Measurements from ENCODE around the gene TTC7B. TPM values are rescaled to one million over a fixed set of nuclear protein-coding genes. Genes with fewer than 3 reads are reported as not detected.
A peak's percentile ranks its signal among the peaks of the same experiment; 100 is the strongest.

Gene TTC7B
- total RNA-seq, 1 donor from 2014 or later = 40.4 TPM

DNA sequence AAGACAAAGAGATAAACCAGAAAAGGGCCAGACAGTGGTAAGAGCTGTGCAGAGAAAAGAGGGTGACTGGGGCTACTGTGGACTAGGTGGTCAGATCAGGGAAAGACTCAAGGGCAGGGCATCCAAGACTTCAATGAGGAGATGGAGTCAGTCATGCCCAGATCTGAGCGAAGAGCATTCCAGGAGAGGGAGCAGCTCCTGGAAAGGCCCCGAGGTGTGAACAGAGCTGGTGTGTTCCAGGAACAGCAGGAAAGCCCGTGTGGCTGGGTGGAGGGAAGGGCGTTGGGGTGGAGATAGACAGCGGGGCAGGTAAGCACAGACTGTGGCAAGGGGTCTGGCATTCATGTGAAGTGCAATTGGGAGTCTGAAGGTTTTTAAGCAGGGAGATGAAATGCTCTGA lies 16.8 kb downstream of the TTC7B start:
- peak overlapping the region; percentile 21 for H3K27ac Mint-ChIP-seq
- TF ChIP-seq, protein P1, sequence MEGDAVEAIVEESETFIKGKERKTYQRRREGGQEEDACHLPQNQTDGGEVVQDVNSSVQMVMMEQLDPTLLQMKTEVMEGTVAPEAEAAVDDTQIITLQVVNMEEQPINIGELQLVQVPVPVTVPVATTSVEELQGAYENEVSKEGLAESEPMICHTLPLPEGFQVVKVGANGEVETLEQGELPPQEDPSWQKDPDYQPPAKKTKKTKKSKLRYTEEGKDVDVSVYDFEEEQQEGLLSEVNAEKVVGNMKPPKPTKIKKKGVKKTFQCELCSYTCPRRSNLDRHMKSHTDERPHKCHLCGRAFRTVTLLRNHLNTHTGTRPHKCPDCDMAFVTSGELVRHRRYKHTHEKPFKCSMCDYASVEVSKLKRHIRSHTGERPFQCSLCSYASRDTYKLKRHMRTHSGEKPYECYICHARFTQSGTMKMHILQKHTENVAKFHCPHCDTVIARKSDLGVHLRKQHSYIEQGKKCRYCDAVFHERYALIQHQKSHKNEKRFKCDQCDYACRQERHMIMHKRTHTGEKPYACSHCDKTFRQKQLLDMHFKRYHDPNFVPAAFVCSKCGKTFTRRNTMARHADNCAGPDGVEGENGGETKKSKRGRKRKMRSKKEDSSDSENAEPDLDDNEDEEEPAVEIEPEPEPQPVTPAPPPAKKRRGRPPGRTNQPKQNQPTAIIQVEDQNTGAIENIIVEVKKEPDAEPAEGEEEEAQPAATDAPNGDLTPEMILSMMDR (conservative IDR thresholded peaks at IDR 0.05) = no peak
- peaks cover 46% of the 10 kb centered on the region for H3K4me1 Mint-ChIP-seq (ENCODE audit: unreplicated experiment)
- no peak overlapping the region for H3K4me3 Mint-ChIP-seq
- H3K27me3 Mint-ChIP-seq = no peaks in the 10 kb centered on the region
- H3K9me3 Mint-ChIP-seq = peaks cover 15% of the 10 kb centered on the region
- no peak for DNase-seq (ENCODE audit: extremely low spot score, unreplicated experiment)
- H3K36me3 Mint-ChIP-seq = peaks cover 9% of the 10 kb centered on the region

DNA sequence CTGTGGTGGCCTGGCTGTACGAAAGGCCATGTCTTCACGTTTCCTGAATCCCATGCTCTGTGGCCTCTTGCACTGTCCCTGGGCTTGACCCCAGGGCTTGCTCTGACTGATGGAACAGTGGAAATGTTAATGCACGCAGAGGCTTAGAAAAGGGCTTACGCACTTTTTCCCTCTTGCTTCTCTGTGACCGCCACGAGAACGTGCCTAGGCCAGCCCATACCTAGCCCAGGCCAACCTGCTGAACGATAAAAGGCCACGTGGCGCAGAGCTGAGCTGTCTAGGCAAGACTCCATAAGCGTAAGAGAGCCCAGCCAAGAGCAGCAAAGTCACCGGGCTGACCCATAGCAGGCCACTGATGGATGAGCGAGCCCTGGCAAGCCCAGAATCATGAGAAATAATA lies 18.3 kb downstream of the TTC7B start:
- Mint-ChIP-seq H3K27ac (peak overlapping the region; percentile 78), H3K4me3 (peak overlapping the region; percentile 58), H3K36me3 (peaks cover 5% of the 10 kb centered on the region), H3K27me3 (no peaks in the 10 kb centered on the region), H3K9me3 (peaks cover 15% of the 10 kb centered on the region), H3K4me1 (ENCODE audit: unreplicated experiment) (peaks cover 36% of the 10 kb centered on the region)
- DNase-seq (ENCODE audit: extremely low spot score, unreplicated experiment) = no peak
- TF ChIP-seq, protein P1 (conservative IDR thresholded peaks at IDR 0.05) = no peak

GRCh38 chr14:90797451-90797850 lies 18.8 kb downstream of the TTC7B start:
- DNase-seq (ENCODE audit: extremely low spot score, unreplicated experiment) = no peak
- H3K4me1 Mint-ChIP-seq (ENCODE audit: unreplicated experiment) = peaks cover 35% of the 10 kb centered on the region
- peak overlapping the region; percentile 58 for H3K4me3 Mint-ChIP-seq
- peaks cover 15% of the 10 kb centered on the region for H3K9me3 Mint-ChIP-seq
- H3K27me3 Mint-ChIP-seq = no peaks in the 10 kb centered on the region
- TF ChIP-seq, protein P1 (conservative IDR thresholded peaks at IDR 0.05) = no peak
- H3K36me3 Mint-ChIP-seq = peaks cover 5% of the 10 kb centered on the region
- H3K27ac Mint-ChIP-seq = peak overlapping the region; percentile 78

- Mint-ChIP-seq H3K36me3 (peaks cover 3% of the 10 kb centered on the region), H3K27me3 (no peaks in the 10 kb centered on the region), H3K27ac (peak overlapping the region; percentile 36), H3K4me1 (ENCODE audit: unreplicated experiment) (peaks cover 31% of the 10 kb centered on the region), H3K9me3 (peaks cover 13% of the 10 kb centered on the region), H3K4me3 (no peak overlapping the region)
- no peak for DNase-seq (ENCODE audit: extremely low spot score, unreplicated experiment)
- TF ChIP-seq, protein P1 (conservative IDR thresholded peaks at IDR 0.05) = peak; percentile 5
Observed at GRCh38 chr14:90796329-90796728, 19.9 kb downstream of the TTC7B start.

DNA sequence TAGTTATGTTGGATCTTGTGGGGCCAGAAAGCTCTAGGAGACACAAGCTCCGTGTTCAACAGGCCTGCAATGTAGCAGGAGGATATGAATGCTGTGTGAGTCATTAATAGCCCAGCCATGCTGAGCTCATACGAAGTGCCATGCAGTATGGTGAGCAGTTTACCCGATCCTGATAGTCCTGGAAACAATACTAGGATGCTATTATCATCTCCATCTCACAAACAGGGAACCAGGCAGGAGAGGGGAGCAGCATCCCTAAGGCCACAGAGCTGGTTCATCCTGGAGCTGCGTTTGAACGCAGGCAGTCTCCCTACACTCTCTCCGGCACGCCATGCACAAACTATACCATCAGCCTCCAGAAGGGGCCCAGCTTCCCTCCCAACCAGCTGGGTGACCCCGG lies 20.5 kb downstream of the TTC7B start:
- no peak overlapping the region for H3K4me3 Mint-ChIP-seq
- no peaks in the 10 kb centered on the region for H3K36me3 Mint-ChIP-seq
- H3K9me3 Mint-ChIP-seq = peaks cover 10% of the 10 kb centered on the region
- H3K27ac Mint-ChIP-seq = peak overlapping the region; percentile 69
- peaks cover 29% of the 10 kb centered on the region for H3K4me1 Mint-ChIP-seq (ENCODE audit: unreplicated experiment)
- TF ChIP-seq, protein P1 (conservative IDR thresholded peaks at IDR 0.05) = peak; percentile 32
- DNase-seq (ENCODE audit: extremely low spot score, unreplicated experiment) = no peak
- H3K27me3 Mint-ChIP-seq = no peaks in the 10 kb centered on the region

GRCh38 chr14:90791486-90791885 lies 24.7 kb downstream of the TTC7B start:
- Mint-ChIP-seq H3K27me3 (no peaks in the 10 kb centered on the region), H3K9me3 (no peaks in the 10 kb centered on the region), H3K27ac (no peak overlapping the region), H3K36me3 (no peaks in the 10 kb centered on the region), H3K4me3 (no peak overlapping the region), H3K4me1 (ENCODE audit: unreplicated experiment) (peaks cover 18% of the 10 kb centered on the region)
- TF ChIP-seq, protein P1 (conservative IDR thresholded peaks at IDR 0.05) = no peak
- DNase-seq (ENCODE audit: extremely low spot score, unreplicated experiment) = no peak

Data from type B pancreatic cell (in vitro differentiated cells).